ENCODE measurements around the gene NKX2-8.
"Not testable (repeated sequence)": the region's sequence is repeated elsewhere in the genome, so short reads cannot be mapped to it uniquely, and the experiment has no call there.

Gene NKX2-8

DNA sequence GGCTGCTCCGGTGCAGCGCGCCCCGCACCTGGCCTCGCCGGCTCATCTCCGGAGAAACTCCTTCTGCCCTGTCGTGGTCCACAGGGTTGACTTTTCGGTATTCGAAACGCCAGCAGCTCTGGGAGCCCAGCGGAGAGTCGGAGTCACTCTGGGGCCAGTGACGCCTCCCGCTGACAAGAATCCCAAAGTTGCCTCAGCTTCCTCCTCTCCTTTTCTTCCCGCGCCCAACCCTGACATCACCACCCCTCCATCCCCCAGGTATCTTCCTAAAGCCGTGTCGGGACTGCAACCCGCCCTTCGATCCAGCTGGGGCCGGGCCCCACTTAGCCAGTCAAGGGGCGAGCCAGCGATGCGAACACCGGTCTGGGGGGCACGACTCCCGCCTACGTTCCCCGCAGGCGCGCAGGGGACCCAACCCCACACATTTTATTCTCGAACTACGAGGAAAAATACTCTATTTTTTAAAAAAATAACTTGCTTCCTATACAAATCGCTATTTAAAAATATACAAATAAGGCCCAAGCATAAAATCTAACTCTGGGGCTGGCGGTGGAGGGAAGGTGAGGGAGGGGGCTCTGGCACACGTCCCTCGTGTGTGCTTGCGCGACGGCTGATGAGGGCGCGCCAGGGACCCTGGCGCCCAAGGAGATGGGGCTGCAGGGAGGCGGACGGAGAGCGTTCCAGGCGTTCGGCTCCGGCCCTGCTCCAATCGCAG lies 2.1 kb downstream of the NKX2-8 start:
- no peak for DNase-seq (ENCODE audit: low spot score)

DNA sequence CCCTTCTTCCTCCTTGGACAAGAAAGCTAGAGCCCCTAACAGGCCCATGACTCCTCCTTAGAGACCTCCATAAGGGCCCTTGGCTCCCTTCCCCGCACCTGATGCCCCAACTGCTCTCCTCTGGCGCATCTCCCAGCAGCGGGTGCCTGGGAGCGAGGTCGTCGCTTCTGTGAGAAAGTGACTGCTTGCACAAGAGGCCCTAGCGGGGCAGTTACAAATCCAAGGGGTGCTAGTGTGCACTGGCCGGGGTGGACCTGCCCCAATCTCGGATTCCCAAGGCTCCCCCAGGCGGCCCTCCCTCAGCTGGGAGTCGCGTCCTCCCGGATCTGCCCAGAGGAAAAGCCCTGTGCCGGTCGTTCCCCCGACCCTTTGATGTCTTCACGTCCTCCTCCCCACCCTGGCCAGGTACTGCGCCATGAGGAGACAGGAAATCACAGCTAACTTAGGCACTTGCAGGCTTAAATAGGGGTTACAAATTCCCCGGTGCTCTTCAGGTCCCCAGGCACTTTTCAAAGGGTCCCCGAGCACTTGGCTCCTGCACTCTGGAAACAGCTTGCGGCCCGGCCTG lies 2.8 kb downstream of the NKX2-8 start:
- DNase-seq (ENCODE audit: low spot score) = no peak

DNA sequence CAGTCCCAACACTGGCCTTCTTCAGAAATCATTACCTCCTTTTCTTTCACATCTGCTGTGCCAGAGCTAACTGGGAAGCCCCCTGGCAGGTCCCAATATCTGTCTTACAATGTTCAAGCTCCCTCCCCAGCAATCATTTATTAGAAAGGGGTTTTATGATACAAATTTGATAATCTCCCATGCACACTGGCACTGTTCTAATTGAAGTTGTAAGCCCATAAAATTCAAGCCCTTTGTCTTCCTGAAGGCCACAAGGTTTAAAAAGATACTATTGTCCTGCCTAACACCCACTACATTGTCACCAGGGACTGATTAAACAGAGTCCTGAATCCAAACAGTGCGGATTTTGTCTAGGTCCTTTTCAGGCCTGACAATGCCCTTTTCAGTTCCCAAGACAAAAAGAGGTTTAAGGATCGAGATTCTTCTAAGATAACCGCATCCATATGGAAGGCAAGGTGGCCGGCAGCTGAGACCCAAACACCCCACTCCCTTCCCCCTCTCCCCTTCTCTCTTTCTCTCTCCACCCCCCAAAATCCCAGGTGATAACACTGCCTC lies 3.3 kb downstream of the NKX2-8 start:
- DNase-seq (ENCODE audit: low spot score) = no peak

DNA sequence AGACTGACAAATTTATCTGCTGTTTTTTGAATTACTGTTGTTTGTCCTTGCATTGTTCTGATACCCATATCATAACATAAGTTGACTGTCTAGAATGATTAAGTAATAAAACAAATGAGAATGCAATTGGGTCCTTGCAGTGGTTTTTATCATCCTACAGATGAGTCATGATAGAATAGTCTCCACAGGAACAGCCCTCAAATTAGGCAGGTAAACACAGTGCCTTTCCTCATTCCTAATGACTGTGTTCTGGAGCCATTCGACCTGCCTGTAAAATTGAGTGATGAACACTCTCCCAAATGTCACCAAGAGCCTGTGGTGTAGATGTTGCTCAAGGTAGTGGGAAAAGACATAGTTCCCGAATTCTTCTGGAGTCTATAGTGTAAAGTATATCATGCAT lies 12.3 kb downstream of the NKX2-8 start:
- DNase-seq (ENCODE audit: low spot score) = no peak

DNA sequence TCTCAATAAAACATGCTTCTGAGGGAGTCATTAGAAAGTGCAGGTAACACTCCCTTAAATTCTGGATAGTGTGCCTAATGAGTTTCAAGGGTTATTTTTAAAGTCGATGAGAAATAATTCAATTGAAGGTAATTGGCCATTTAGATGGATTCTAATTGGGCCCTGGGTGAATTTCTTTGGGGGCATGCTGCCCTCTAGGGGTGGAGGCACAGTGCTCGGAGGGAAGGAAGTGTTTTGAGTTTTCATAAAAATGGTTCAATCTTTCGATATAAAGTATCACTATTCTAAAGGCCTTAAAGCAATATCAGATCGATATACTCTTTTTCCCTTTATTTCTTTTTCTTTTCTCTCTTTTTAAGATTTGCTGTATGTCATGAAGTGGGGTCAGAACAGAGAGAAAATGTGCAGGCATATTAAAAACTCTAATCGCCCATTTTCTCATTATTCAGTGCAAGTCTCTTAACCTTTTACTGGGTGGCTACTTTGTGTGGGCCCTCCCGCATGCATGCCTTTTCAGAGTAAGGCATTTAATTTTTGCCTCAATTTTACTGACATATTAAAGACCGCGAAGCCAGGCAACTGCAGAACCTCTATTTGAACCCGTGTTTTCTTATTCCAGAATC lies 25.5 kb downstream of the NKX2-8 start:
- DNase-seq (ENCODE audit: low spot score) = peak; percentile 63

DNA sequence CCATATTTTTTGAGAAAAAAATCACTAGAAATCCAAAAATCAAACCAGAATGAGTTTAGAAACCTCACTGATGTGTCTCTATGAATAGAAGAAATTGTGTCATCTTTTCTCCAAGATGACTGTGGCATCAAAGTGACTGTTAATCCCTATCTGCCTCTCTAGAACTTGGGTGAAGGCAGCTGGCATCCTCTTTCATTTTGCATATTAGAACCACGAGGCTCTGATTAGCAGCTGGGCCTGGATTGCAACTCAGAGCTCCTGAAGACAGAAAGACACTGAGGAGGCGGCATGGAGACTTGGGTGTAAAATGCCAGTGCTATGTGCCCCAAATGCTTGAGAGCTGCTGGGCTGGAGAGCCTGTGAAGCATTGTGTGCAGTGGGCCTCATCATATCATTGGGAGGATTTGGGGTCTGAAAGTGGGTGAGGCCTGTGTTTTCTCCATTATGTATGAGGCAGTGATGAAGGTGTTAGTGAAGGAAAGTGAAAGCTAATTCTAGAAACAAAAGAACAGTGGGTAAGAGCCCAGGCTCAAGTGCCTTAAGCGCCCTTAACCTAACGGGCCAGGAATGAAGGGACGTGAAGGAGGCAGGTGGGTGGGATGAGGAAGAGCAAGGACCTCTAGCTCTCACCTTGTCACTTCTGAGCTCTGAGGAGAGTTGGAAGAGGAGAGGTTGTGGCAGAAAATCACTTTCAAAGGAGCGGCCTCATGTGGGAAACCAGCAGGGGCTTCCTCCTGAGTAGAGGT lies 26.2 kb downstream of the NKX2-8 start:
- DNase-seq (ENCODE audit: low spot score) = no peak

- DNase-seq (ENCODE audit: low spot score) = peak; percentile 53
Measured at GRCh38 chr14:36553656-36554260, 28.7 kb downstream of the NKX2-8 start.

GRCh38 chr14:36550899-36551298 lies 31.5 kb downstream of the NKX2-8 start:
- DNase-seq (ENCODE audit: low spot score) = no peak

DNA sequence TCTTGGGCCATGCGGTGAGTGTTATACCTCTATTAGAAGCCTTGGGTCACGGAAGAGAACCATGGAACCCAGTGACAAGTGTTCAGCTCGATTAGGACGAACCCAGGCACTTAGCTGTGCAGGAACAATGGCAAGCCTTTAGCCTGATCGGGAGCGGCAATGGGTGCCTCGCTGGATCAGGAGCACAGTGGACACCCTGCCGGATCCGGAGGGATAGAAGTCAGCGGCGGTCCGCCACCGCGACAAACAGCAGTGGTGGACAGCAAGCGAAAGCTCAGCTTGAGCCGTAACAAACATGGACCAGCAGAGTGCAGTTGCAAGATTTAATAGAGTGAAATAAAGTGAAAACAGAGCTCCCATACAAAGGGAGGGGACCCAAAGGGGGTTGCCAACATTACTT lies 38.1 kb downstream of the NKX2-8 start:
- DNase-seq (ENCODE audit: low spot score) = not testable (repeated sequence)

GRCh38 chr14:36538051-36538450 lies 44.4 kb downstream of the NKX2-8 start:
- DNase-seq (ENCODE audit: low spot score) = no peak
